Measurements from ENCODE around the gene SDK2.
A peak's percentile ranks its signal among the peaks of the same experiment; 100 is the strongest.
"Not testable (repeated sequence)": the region's sequence is repeated elsewhere in the genome, so short reads cannot be mapped to it uniquely, and the experiment has no call there.

SDK2 gene

DNA sequence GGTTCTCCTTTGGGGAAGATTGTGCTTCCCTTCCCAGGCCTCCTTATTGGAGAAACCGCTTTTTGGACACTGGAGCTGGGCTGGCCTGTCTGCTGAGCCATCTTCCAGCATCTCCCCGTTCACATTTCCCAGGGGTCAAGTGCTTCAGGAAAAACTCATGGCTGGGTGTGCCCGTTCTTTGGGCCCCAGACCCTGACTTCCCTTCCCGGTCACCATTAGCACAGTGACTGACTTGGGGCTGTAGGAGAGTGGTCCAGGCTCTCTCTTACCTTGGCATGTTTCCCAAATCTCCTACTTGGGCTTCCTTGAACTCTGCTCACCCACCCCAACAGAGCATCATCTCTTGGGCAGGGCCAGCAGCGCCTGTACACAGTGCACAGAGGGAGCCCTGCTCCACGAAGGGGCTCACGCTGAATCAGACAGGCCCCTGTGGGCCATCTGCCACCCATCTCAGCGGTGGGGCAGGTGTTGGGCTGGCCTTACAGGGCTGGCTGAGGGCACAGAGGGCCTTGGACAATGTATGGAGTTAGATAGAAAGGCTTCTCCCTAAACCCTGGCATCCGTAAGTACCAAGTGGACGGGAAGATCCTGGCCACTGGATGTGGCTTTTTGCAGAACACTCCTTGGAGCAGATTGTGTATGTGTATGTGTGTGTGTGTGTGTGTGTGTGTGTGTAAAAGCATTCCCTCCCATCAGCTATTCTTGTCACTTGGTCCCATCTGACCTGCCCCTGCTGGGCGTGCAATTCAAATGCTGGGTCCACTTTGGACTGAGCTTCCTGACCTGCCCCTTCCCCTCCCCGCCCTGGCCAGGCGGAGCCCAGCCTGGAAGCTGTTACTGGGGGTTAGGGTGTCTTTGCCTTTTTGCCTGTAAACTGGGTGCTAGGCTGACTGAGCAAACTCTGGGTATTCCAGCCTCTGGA lies 307.6 kb downstream of the SDK2 start:
- DNase-seq: no peak

DNA sequence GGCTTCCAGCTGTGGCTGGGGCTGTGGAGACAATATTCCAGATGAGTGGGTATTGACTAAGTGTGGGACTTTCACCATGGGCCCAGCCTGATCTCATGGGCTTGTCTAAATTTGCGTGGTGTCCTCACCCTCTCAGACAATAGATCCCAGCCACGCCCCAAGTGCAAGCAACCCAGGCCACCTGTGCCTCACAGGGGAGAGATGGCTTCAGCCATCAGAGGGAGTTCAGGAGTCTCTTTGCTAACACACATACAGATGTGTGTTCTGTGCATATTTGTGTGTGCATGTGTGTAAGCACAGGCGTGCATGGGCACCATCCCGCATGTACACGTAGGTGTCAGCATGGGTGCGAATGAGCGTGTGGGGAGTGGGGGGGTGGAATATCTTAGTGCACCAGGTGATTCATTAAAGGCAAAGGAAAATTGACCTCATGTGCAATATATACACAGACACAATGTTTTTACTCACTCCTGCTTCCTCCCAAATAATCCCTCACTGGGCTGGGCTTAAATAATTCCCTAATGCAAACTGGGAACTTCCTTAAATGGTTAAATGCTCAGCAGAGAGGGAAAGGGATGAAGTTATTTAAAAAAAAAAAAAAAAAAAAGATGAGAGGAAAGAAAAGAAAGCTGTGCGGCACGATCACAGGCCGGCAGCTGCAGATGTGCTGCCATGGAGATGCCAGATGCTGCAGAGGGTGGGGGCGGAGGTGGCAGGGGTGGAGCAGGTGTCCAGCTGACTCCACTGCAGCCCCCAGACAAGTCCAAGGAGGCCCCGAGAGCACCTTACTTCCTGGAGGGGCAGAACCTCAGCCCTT lies 308.4 kb downstream of the SDK2 start:
- no peak for DNase-seq

DNA sequence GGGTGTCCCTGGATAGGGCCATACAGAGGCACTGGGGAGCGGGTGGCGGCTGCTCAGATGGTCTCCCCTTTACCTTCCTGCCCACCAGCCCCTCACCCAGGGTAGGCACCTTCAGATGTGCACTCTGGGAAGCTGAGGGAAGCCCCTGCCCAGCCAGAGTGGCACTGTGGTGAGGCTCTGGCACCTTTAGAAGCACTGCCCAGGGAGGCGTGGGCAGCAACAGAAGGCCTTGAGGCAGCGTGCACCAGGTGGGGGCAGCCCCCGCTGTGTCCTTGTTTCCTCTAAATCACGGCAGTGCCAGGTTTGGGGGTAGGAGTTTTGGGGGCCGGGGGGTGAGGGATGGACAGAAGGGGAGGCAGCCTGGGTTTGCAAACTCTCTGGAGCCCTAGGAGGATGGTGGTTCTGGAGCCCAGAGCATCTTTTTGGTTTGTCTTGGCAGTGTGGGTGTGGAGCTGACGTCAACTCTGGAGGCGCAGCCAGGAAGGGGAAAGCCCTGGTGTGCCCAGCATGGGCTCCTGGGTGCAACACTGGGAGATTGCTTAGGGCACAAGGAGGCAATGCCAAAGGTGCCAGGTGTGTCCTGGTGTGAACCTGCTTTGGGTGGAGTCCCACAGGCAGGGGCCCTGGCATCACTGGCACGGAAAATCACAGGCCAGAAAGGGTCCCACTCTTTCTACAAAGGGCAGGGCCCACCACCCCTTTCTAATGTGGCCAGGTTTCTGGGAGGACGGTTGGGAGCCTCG lies 309.3 kb downstream of the SDK2 start:
- DNase-seq: no peak

DNA sequence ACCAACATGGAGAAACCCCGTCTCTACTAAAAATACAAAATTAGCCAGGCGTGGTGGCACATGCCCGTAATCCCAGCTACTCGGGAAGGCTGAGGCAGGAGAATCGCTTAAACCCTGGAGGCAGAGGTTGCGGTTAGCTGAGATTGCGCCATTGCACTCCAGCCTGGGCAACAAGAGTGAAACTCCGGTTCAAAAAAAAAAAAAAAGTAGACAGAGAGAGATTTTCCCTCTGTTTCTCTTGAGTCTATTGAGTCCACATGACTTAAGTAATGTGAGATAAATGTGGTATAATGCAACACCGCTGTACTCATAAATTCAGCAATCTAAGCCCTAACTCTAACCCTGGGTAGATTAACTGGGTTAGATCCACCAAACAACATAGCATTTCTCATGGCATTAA lies 310.8 kb downstream of the SDK2 start:
- peak; percentile 54 for DNase-seq

DNA sequence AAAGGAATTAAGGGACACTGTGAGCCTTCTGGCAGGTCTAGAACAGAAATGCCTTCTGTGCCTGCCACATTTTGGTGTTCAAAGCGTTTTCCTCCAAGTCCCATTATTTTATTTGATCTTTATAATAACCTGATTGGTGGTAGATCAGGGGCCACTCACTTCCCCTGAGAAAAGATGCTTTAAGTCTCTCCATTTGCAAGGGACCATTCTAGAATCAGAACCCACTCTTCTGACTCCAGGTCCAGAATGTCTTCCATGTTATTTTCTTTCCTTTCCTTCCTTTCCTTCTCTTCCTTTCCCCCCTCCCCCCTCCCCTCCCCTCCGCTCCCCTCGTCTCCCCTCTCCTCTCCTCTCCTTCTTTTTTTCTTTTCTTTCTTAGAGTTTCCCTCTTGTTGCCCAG lies 313.2 kb downstream of the SDK2 start:
- DNase-seq: no peak

DNA sequence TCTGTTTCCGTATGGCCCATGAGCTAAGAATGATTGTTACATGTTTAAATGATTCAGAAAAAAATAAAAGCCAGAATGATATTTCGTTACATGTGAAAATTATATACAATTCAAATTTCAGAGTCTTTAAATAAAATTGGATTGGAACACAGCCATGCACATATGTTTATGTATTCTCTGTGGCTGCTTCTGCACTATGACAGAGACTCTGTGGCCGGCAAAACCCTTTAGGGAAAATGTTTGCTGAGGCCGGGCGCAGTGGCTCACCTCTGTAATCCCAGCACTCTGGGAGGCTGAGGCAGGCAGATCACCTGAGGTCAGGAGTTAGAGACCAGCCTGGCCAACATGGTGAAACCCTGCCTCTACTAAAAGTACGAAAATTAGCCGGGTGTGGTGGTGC lies 316.6 kb downstream of the SDK2 start:
- no peak for DNase-seq

DNA sequence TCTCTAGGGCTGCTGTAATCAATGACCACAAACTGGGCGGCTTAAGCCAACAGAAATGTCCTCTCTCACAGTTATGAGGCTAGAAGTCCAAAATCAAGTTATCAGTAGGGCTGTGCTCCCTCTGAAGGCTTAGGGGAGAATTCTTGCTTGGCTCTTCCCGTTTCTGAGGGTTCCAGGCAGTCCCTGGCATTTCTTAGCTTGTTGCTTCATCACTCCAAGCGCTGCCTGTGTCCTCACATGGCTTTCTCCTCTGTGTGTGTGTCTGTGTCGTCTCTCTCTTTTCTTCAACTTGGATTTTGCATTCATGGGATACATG lies 318.8 kb downstream of the SDK2 start:
- DNase-seq: peak; percentile 52

DNA sequence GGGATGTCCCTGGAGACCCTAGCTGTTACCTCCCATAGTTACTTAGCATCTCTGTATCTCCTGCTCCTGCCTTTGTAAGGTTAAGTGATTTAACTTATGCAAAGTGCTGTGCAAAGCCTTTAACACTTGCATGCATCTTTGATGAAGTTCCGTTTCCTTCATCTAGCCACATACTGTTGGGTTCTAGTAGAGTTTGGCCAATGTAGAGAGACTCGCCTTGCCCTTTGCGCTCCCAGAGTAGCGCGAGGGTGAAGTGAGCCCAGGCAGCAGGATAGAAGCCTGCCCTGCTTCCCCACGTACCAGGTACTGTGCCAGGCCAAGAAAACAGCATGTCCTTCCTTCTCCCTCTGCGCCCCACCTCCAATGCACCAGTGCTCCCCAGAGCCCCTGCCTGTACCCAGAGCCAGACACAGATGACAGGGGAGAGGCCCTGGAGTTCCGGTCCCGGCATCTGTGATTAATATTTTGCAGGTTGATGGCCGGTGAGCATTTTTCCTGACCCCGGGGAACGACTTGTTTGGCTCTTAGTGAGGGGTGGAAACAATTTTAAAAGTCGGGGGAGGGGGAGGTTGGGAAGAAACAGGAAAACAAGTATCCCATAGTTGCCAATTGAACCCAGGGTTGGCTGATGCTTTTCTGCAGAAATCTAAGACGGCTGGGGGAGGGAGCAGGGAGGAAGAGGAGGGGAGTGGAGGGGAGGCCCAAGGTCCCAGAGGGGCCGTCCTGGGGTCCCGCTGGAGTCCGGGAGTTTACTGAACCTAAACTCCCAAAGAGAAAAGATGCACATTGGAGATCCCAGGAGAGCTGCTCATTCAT lies 319.3 kb downstream of the SDK2 start:
- DNase-seq: no peak

DNA sequence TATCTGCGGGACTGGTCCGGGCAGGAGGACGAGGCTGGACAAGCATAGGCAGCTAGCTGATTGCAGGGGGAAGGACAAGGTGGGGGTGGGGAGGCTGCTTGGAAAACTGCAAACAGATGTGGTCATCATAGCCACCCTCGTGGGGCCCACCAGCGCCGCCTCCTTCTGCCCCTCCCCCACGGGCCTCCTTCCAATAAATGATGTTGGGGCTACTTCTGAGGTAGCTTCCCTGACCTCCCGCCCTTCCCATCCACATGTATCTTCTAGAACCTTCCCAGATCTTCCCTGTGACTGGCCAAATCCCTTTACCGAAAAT lies 320.1 kb downstream of the SDK2 start:
- DNase-seq: no peak

DNA sequence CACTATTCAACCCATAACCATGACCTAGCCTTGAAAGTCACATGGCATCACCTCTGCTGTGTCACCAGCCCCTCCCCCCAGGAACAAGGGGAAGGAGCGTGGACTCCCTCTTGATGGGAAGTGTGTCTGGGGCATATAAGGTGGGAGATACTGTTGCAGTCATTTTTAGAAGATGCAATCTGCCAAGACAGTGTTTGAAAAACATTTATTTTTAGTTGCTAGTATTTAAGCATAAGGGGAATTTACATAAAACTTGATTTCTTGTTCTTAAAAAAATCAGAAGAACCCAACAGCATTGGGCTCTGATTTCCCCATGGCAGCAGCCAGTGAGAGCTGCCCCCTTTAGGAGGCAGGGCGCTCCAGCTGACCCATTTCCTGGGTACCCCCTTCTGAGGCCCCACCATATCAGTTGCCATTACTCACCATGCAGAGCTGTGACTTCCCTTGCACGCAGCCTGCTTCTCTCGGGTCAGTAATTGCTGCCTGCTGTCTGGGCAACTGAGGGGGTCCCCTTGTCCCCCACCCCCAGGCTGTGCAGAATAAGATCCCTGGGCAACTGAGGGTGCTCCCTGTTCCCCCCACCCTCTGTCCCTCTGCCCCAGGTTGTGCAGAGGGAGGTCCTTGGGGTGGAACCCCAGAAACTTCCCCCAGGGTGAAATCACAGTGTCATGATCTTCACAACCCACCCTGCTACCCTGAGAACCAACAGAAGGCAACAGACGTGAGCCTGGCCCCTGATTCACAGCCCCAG lies 320.7 kb downstream of the SDK2 start:
- DNase-seq: no peak

DNA sequence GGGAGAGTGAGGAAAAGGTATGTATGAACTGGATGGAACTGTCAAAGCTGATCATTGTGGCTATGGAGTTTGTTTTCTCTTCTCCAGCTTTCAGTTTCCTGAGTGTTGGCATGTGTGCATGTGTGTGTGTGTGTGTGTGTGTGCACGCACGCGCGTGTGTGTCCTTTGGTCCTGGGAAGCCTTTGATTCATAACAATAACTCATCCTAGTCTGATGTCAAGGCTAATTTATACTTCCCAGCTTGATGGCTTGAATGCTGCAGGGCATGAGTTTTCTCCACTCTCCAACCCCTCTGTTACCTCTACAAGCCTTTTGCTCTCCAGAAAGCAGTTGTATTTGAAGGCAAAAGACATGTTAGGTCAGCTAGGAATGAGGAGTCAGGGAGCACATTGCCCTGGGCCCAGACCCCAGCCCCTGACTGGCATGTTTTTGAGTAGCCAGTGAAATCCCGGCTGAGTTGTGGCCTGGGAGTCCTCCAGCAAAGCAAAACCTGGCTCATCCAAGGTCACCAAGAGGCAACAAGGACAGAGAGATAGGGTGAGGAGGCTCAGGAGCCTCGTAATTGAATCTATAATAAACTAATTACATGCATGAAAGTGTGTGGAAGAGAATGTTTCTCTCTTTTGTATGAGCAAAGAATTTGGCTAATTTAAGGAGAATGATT lies 323.5 kb downstream of the SDK2 start:
- no peak for DNase-seq

DNA sequence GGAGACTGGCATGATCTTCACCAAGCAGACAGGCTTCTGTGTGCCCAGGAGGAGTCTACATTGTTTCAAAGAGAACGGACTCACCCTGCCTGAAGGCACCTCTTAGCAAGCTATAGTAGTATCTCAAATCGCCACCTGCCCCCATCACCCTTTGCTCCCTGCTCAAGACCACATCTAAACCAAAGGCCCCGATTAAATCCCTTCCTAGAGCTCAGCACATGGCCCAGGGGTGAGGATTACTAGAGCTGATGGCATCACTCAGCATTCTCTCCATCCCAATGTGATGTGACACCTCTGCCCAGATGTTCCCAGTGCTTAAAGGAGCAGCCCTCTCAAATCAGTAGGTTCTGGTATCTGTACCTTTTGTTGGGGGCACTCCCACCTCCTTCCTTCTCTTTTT lies 324.5 kb downstream of the SDK2 start:
- no peak for DNase-seq

DNA sequence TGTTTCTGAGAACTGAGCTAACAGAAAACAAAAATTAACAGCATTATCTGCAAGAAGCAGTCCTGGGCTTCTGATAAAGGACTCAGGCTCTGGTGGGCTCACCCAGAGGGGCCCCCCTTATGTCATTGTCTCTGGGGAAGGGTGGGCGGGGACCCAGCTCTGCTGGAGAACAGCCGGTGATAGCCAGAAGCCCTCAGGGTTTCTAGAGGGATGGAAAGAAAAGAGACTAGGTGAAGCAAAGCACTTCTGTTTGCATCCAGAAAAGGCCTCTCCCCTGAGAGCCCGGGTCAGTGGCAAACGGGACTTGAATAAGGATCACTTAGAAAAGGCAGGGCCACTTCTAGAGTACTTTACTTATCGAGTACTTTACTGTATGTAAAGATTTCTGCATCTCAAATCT lies 325.4 kb downstream of the SDK2 start:
- DNase-seq: no peak

DNA sequence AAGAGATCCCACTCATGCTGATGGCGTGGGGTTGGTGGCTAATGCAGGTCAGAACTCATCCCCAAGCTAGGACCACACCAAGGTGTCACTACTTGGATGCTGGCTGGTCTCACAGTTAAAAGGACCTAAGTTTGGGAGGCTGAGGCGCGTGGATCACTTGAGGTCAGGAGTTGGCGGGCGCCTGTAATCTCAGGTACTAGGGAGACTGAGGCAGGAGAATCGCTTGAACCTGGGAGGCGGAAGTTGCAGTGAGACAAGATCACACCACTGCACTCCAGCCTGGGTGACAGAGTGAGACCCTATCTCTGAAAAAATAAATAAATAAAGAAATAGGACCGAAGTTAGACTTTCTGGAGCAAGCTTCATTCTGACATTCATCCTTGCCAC lies 325.8 kb downstream of the SDK2 start:
- no peak for DNase-seq

DNA sequence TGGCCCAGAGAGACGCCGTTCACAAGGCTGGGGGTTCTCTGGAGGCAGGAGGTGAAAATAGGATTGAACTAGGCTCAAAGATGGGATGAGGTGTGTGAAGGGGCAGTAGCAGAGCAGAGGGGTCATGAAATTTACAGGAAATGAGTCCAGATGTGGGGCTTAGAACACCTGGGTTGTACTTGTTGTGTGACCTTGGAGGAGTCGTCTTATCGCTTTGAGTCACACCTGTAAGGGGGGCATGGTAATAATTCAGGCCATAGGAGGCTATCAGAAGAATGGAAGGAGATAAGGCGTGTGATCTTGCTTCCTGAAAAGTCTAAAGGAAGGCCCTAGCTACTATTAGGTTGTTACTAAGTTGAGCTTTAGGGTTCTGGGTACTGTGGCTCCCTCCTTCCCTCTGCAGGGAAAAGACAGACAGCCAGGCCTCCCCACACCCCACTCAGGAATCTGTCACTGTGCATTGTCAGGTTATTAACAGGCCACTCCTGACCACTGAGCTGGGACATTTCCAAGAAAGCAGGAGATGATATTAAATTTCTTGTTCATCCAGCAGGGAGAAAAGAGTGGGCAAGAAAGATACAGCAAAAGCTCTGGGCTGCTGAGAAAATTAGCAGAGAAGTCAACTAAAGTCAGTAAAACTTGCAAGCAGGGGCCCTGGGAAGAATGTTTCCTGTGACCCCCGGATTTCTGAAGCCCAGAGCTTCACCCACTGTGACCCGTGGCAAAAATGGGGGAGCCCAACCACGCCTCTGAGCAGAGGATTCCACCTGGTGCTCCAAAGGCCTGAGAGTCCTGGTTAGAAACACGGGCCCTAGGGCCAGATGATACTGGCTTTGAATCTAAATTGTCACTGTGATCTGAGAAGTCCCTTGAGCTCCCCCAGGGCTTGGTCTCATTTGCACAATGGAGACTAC lies 326.5 kb downstream of the SDK2 start:
- no peak for DNase-seq

DNA sequence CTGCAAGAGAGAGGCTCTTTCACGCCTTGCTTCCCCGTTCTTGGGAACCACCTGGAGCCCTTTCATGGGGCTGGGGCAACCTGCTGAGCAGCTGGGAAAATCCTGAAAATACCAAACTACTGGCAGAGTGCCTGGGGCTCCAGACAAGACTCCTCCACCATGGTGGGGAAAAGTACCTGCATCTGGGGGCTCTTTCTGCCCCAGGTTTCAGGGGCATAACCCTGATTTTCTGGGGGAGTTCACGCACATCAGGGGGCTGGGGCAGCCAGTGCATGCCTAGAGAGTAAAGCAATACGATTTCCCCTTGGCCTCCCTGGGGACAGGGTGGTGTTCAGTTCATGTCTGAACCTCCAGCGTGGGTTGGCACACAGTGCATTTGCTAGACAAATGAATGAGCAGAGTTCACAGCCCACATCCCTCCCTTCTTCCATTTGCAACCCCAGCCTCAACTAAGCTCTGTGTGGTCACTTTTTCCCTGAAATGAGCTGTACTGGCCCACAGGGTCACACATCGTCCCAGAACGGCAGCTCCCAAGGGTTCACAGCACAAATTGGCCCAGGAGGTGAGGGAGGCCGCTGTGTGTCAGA lies 327.2 kb downstream of the SDK2 start:
- no peak for DNase-seq

DNA sequence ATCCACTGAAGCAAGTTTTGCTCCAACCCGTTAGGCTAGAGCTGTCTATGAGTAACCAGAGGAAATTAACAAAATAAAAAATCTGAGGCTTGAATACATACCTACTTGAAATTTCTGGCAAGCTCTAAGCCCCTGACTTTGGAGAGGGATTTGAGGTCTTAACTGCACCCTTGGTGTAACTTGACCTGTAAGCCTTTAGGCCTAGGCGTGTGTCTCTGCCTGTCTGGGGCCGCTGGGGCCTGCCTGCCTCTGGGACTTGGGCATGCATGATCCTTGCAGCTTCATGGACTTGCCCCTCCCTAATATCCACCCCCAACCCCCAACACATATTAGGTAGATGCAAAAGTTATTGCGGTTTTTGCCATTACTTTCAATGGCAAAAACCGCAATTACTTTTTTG lies 328.8 kb downstream of the SDK2 start:
- no peak for DNase-seq

DNA sequence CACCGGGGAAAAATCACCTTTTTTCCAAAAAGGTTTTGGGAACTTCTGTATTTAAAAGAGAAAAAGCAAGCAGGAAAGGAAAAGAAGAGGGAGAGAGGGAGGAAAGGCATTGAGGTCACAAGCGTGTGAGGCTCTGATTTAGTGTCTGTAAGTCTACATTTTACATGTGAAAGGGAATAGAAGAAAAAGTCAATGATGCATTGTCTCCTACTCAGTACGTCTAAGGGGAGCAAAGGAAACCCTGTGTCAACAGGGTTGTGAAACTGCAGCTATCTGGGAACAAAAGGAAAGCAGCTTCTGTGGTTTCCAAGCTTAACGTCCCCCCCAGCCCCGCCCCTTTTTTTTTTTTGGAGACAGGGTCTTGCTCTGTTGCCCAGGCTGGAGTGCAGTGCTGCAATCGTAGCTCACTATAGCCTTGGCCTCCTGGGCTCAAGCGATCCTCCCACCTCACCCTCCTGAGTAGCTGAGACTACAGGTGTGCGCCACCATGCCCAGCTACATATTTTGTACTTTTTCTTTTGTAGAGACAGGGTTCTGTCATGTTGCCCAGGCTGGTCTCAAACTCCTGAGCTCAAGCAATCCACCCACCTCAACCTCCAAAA lies 330.6 kb downstream of the SDK2 start:
- DNase-seq: no peak

DNA sequence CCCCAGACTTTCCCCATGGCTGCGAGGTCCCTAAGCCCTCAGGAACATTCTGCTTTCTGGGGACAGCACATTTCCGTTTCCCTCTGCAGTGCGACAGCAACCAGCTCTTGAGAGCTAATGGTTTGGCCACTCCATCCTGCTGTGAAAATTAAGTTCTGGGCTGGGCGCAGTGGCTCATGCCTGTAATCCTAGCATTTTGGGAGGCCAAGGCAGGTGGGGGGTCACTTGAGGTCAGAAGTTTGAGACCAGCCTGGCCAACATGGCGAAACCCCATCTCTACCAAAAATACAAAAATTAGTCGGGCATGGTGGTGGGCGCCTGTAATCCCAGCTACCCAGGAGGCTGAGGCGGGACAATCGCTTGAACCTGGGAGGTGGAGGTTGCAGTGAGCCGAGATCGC lies 331.4 kb downstream of the SDK2 start:
- DNase-seq: not testable (repeated sequence)

All from EL (cell line).